SU-DHL-6 (cell line): Measurements from ENCODE around the gene TDRD6.

Experiments used
- CTCF ChIP-seq: fragments of 200-600 bp; sonication (generic); IDR thresholded peaks from one replicate; pipeline ENCODE4 v1.5.1; 2017; ENCODE audit warnings: antibody characterized with exemption, mild to moderate bottlenecking, low read length, moderate library complexity; ENCODE audit not compliant: insufficient read depth, poor library complexity, severe bottlenecking
- EZH2phosphoT487 ChIP-seq: fragments of 200-600 bp; sonication (generic), shearing (Covaris generic); conservative IDR thresholded peaks from 2 replicates; pipeline ENCODE4 v1.6.1; 2018; ENCODE audit warnings: mild to moderate bottlenecking, antibody characterized with exemption, low read length, moderate library complexity, mixed read lengths

GRCh38 chr6:46736906-46737305, 49.2 kb downstream of the TDRD6 start:
- TF ChIP-seq CTCF, result no peak
- no peak for TF ChIP-seq EZH2phosphoT487
